ENCODE measurements around the gene MOCS1.

The MOCS1 gene

GRCh38 chr6:39934131-39934757 is at the start of gene MOCS1:
Gene MOCS1, minus strand, starts transcription at chr6:39934462. Its CDS starts 45 bp downstream, at chr6:39934417.
- TF ChIP-seq CTCF (IDR thresholded peaks at IDR 0.05; ENCODE audit: borderline replicate concordance, insufficient read depth, low read depth, low read length), result no peak
- no peak within 1 kb of the TSS for H3K4me3 ChIP-seq (ENCODE audit: low read depth, low read length)

GRCh38 chr6:39984051-39984450 is 49.8 kb upstream of the MOCS1 start:
- TF ChIP-seq CTCF (IDR thresholded peaks at IDR 0.05; ENCODE audit: borderline replicate concordance, insufficient read depth, low read depth, low read length), result no peak

GRCh38 chr6:39983193-39983592 is 48.9 kb upstream of the MOCS1 start:
- no peak overlapping the region for H3K4me3 ChIP-seq (ENCODE audit: low read depth, low read length)

More at GRCh38 chr6:39984051-39984450, 49.8 kb upstream of the MOCS1 start:
- no peak overlapping the region for H3K4me3 ChIP-seq (ENCODE audit: low read depth, low read length)

GRCh38 chr6:39982720-39983119 is 48.5 kb upstream of the MOCS1 start:
- no peak overlapping the region for H3K4me3 ChIP-seq (ENCODE audit: low read depth, low read length)
- TF ChIP-seq CTCF (IDR thresholded peaks at IDR 0.05; ENCODE audit: borderline replicate concordance, insufficient read depth, low read depth, low read length), result no peak

More at GRCh38 chr6:39983193-39983592, 48.9 kb upstream of the MOCS1 start:
- no peak for TF ChIP-seq CTCF (IDR thresholded peaks at IDR 0.05; ENCODE audit: borderline replicate concordance, insufficient read depth, low read depth, low read length)

GRCh38 chr6:39980839-39981580 is 46.7 kb upstream of the MOCS1 start:
- TF ChIP-seq CTCF (IDR thresholded peaks at IDR 0.05; ENCODE audit: borderline replicate concordance, insufficient read depth, low read depth, low read length), result no peak; the same call in 1 of the 2 replicates
- no peak overlapping the region for H3K4me3 ChIP-seq (ENCODE audit: low read depth, low read length)

- no peak overlapping the region for H3K4me3 ChIP-seq (ENCODE audit: low read depth, low read length)
- no peak for TF ChIP-seq CTCF (IDR thresholded peaks at IDR 0.05; ENCODE audit: borderline replicate concordance, insufficient read depth, low read depth, low read length)
These were observed 45.4 kb upstream of the MOCS1 start for GRCh38 chr6:39979461-39980328.

Data from GM12875 (cell line).